GM23338 (cell line): ENCODE data around the gene SH3TC1. TPM values are rescaled to one million over a fixed set of nuclear protein-coding genes. Genes with fewer than 3 reads are reported as not detected.

Source experiments
- ATAC-seq: fragments of 200-7000 bp; cut with Tn5 transposase; 3 replicates; pipeline ENCODE4 v1.9.1; 2020
- DNase-seq: peaks from one replicate; pipeline ENCODE4 v3.0.0-alpha.2; 2015; ENCODE audit warnings: low spot score
- H2AFZ ChIP-seq: fragments of 200-600 bp; sonication (generic); 2 replicates; pipeline ENCODE4 v1.8.0; 2016; ENCODE audit warnings: antibody characterized with exemption, mild to moderate bottlenecking, moderate library complexity
- H3F3A ChIP-seq: fragments of 200-600 bp; sonication (generic); replicated peaks from 2 replicates; pipeline ENCODE4 v1.8.0; 2017; ENCODE audit warnings: antibody characterized with exemption, mixed run types, low read depth
- H3K27ac ChIP-seq: fragments of 200-600 bp; sonication (generic); 2 replicates; pipeline ENCODE4 v1.6.1; 2016; ENCODE audit warnings: low read depth
- H3K27me3 ChIP-seq: fragments of 200-600 bp; sonication (generic); 2 replicates; pipeline ENCODE4 v1.8.0; 2016; ENCODE audit warnings: mild to moderate bottlenecking, mixed run types, moderate library complexity; ENCODE audit not compliant: insufficient read depth
- H3K36me3 ChIP-seq: fragments of 200-600 bp; sonication (generic); 2 replicates; pipeline ENCODE4 v1.8.0; 2016; ENCODE audit warnings: mild to moderate bottlenecking; ENCODE audit not compliant: insufficient read depth
- H3K4me1 ChIP-seq: fragments of 200-600 bp; sonication (generic); 2 replicates; pipeline ENCODE4 v1.8.0; 2016; ENCODE audit warnings: mild to moderate bottlenecking, moderate library complexity; ENCODE audit not compliant: insufficient read depth
- H3K4me2 ChIP-seq: fragments of 200-600 bp; sonication (generic); 2 replicates; pipeline ENCODE4 v1.7.1; 2017; ENCODE audit warnings: mixed run types
- H3K4me3 ChIP-seq: fragments of 200-600 bp; sonication (generic); 2 replicates; pipeline ENCODE4 v1.6.1; 2016; ENCODE audit warnings: mixed run types
- H3K79me2 ChIP-seq: fragments of 200-600 bp; sonication (generic); replicated peaks from 2 replicates; pipeline ENCODE4 v1.8.0; 2017; ENCODE audit warnings: mild to moderate bottlenecking; ENCODE audit not compliant: insufficient read depth
- H3K9me2 ChIP-seq: fragments of 200-600 bp; sonication (generic); 2 replicates; pipeline ENCODE4 v1.8.0; 2017; ENCODE audit not compliant: insufficient read depth
- H4K20me1 ChIP-seq: fragments of 200-600 bp; sonication (generic); replicated peaks from 2 replicates; pipeline ENCODE4 v1.8.0; 2017; ENCODE audit warnings: mild to moderate bottlenecking; ENCODE audit not compliant: insufficient read depth
- H3K27ac Mint-ChIP-seq: 2 replicates; pipeline ENCODE4 v1.8.0; 2020; ENCODE audit warnings: inconsistent platforms, mild to moderate bottlenecking, moderate library complexity, mixed read lengths
- H3K27me3 Mint-ChIP-seq: 3 replicates; pipeline ENCODE4 v1.8.0; 2022; ENCODE audit warnings: low read depth, mild to moderate bottlenecking, moderate library complexity, mixed read lengths, inconsistent platforms; ENCODE audit not compliant: insufficient read depth, poor library complexity
- H3K36me3 Mint-ChIP-seq: 3 replicates; pipeline ENCODE4 v1.8.0; 2021; ENCODE audit warnings: low read depth, mild to moderate bottlenecking, inconsistent platforms, moderate library complexity, mixed read lengths
- H3K4me1 Mint-ChIP-seq: 3 replicates; pipeline ENCODE4 v1.8.0; 2020; ENCODE audit warnings: mild to moderate bottlenecking, inconsistent platforms, mixed read lengths
- H3K4me3 Mint-ChIP-seq: 3 replicates; pipeline ENCODE4 v1.8.0; 2021; ENCODE audit warnings: moderate library complexity, mild to moderate bottlenecking, inconsistent platforms, mixed read lengths
- H3K9me3 Mint-ChIP-seq: 3 replicates; pipeline ENCODE4 v1.8.0; 2020; ENCODE audit warnings: moderate library complexity, mild to moderate bottlenecking, inconsistent platforms, mixed read lengths
- CTCF ChIP-seq, 2 experiments: fragments of 200-600 bp in 1 of 2; sonication (generic) in 1 of 2; conservative IDR thresholded peaks; 2 replicates each; pipeline versions ENCODE4 v1.5.1 to v1.6.1; 2016 to 2017; ENCODE audit warnings: antibody characterized with exemption in 2 of 2, low read depth in 2 of 2, mild to moderate bottlenecking in 2 of 2, moderate library complexity in 1 of 2
- EZH2 ChIP-seq: fragments of 200-600 bp; sonication (generic); IDR thresholded peaks from one replicate; pipeline ENCODE4 v1.8.0; 2017; ENCODE audit warnings: antibody characterized with exemption, mild to moderate bottlenecking, low read depth; ENCODE audit not compliant: unreplicated experiment
- JUNB ChIP-seq: IDR thresholded peaks from one replicate; pipeline ENCODE4 v1.6.1; 2016; ENCODE audit warnings: antibody characterized with exemption; ENCODE audit not compliant: unreplicated experiment
- NANOG ChIP-seq: IDR thresholded peaks from 2 replicates; pipeline ENCODE4 v1.6.1; 2016; ENCODE audit warnings: antibody characterized with exemption, borderline replicate concordance
- POLR2AphosphoS5 ChIP-seq: IDR thresholded peaks from 2 replicates; pipeline ENCODE4 v1.6.1; 2016; ENCODE audit warnings: antibody characterized with exemption, low read depth
- REST ChIP-seq: IDR thresholded peaks from one replicate; pipeline ENCODE4 v1.6.1; 2018; ENCODE audit warnings: antibody characterized with exemption; ENCODE audit not compliant: unreplicated experiment
- STAT1 ChIP-seq: IDR thresholded peaks from one replicate; pipeline ENCODE4 v1.6.1; 2016; ENCODE audit warnings: antibody characterized with exemption; ENCODE audit not compliant: unreplicated experiment
- ZNF331 ChIP-seq: fragments of 250-450 bp; sonication (Bioruptor Pico); IDR thresholded peaks from 2 replicates; pipeline ENCODE4 v1.5.0; 2020; ENCODE audit warnings: low read depth, mild to moderate bottlenecking, moderate library complexity
- ZNF462 ChIP-seq: fragments of 250-450 bp; sonication (Bioruptor Pico); IDR thresholded peaks from 2 replicates; pipeline ENCODE4 v1.5.0; 2020; ENCODE audit warnings: mild to moderate bottlenecking, moderate library complexity
- polyA plus RNA-seq: library from polyadenylated mRNA; unstranded; fragments of >200 nt; fragmentation: Nextera tagmentation; extraction: Ambion mirVana; gene quantifications from 2 replicates; pipeline ENCODE4 v1.2.1, GENCODE V29; 2016
- total RNA-seq: library from RNA; depleted of rRNA; stranded (reverse); fragments of >200 nt; shearing (Covaris generic); gene quantifications from 2 replicates; pipeline ENCODE4 v1.2.3, GENCODE V29; 2014

Gene SH3TC1
- total and polyA plus RNA-seq, 2 experiments from 2014 or later, result 0.07 TPM; not detected in 1

GRCh38 chr4:8260656-8261111 is 61.6 kb downstream of the SH3TC1 start:
- TF ChIP-seq ZNF331, result no peak
- TF ChIP-seq NANOG, result no peak
- no peak for TF ChIP-seq CTCF (conservative IDR thresholded peaks at IDR 0.05; ENCODE audit: low read depth in 2 of 2)
- no peak for TF ChIP-seq ZNF462 (CRISPR knock-in tag)
- no peak for TF ChIP-seq POLR2AphosphoS5
- no peak for TF ChIP-seq REST
- no peak for TF ChIP-seq STAT1
- no peak for TF ChIP-seq JUNB
- no peak for TF ChIP-seq EZH2
- Histone ChIP-seq H3K4me1 (no peaks in the 10 kb centered on the region), H3K9me2 (no peaks in the 10 kb centered on the region), H3K4me3 (no peak overlapping the region), H3K36me3 (no peaks in the 10 kb centered on the region), H2AFZ (peak overlapping the region; percentile 43; the same call in 1 of the 2 replicates), H3K27me3 (no peaks in the 10 kb centered on the region), H3F3A (no peaks in the 10 kb centered on the region), H3K79me2 (no peaks in the 10 kb centered on the region), H3K4me2 (no peak overlapping the region), H4K20me1 (no peaks in the 10 kb centered on the region), H3K27ac (no peak overlapping the region)
- Mint-ChIP-seq H3K9me3 (peaks cover 3% of the 10 kb centered on the region; the same call in 2 of the 3 replicates), H3K4me1 (peaks cover 8% of the 10 kb centered on the region), H3K27me3 (peaks cover 10% of the 10 kb centered on the region), H3K4me3 (no peak overlapping the region), H3K36me3 (no peaks in the 10 kb centered on the region), H3K27ac (no peak overlapping the region)
- DNase-seq (peak; percentile 41), ATAC-seq (peak; percentile 40)
